NOMO-1 treated with DMSO at 0.1 percent for 48 hours (cell line): Measurements from ENCODE around the gene RUBCNL.

Experiments
- DNase-seq: peaks from one replicate; lab custom pipeline; 2025; ENCODE audit not compliant: unreplicated experiment; lab: John Stamatoyannopoulos, UW

RUBCNL gene

GRCh38 chr13:46313024-46313423 is 74.0 kb downstream of the RUBCNL start:
- no peak for DNase-seq

- DNase-seq = no peak
Measured at GRCh38 chr13:46311217-46311616, 75.8 kb downstream of the RUBCNL start.

DNA sequence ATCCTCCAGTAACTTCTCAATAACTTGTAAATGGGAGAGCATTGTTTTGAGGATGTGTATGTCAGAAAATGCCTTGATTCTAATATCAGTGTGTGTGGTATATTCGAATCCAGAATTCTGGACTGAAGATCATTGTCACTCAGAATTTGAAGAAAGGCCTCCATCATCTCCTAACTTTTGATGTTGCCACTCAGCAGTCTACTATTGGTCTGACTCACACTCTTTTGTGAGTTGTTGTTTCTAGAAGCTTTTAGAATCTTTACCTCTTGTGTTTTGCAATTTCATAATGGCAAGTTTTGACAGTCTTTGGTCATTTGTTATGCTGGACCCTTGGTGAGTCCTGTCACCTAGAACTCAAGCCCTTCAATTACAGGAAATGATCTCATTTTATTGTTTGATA is 77.0 kb downstream of the RUBCNL start:
- DNase-seq = no peak

GRCh38 chr13:46307554-46307953 is 79.5 kb downstream of the RUBCNL start:
- peak; percentile 20 for DNase-seq

- DNase-seq = no peak
Measured at GRCh38 chr13:46304546-46304945, 82.5 kb downstream of the RUBCNL start.

GRCh38 chr13:46303742-46304385 is 83.2 kb downstream of the RUBCNL start:
- DNase-seq = peak; percentile 81

- DNase-seq = no peak
Measured at GRCh38 chr13:46297361-46297811, 89.7 kb downstream of the RUBCNL start.

DNA sequence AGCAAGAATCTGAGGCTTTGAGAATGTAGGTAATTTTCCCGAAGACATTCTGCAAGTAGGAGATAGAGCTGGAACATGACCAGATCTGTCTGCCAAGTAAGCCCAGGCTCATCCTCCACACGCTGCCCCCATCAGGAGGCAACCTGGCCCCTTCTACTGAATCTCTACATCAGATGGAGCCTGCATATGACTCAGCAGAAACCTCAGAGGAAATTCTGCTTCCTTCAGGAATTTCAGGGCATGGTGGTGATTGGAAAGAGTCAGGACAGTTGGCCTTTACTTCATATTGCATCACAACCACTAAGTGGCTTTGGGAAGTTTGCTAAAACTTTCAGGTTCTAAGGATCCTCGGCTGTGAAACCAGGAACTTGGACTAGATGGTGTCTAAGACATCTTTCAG is 90.1 kb downstream of the RUBCNL start:
- no peak for DNase-seq

DNA sequence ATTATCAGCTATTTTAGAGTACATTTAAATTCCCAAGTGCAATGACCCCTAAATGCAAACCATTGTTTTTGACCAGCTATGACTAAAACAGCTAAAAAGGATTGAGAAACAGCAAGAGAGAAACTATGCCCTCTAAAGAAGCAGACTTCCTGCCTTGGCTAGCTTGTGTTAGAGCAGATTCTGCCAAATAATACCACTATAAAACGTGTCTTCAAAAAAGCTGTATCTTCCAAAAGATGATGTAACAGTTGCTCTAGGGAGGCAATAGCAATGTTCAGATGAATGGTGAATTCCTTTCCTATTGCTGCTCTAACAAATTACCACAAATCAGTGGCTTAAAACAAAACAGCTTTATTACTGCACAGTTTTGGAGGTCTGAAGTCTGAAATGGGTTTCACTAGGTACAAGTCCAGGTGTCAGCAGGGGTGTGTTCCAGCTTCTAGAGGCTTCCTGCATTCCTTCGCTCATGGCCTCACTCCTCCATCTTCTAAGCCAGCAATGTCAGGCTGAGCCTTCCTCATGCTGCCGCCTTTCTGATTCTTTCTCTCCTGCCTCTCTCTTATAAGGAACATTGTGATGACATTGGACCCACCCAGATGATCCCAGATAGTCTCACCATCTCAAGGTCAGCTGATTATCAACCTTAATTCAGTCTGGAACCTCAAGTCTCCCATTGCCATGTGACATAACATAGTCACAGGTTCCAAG is 90.8 kb downstream of the RUBCNL start:
- peak; percentile 89 for DNase-seq

GRCh38 chr13:46295491-46296114 is 91.4 kb downstream of the RUBCNL start:
- DNase-seq = peak; percentile 95

- DNase-seq = no peak
Measured at GRCh38 chr13:46293436-46293835, 93.6 kb downstream of the RUBCNL start.
